ENCODE measurements around the gene CASP7. TPM values are rescaled to one million over a fixed set of nuclear protein-coding genes. Genes with fewer than 3 reads are reported as not detected.

CASP7 gene
- total and polyA plus RNA-seq, 10 of the 15 experiments (the other 5 are each of a cell fraction or from before 2014, with no cell fraction given) = 23.7 to 34.4 (median 28.7) TPM

DNA sequence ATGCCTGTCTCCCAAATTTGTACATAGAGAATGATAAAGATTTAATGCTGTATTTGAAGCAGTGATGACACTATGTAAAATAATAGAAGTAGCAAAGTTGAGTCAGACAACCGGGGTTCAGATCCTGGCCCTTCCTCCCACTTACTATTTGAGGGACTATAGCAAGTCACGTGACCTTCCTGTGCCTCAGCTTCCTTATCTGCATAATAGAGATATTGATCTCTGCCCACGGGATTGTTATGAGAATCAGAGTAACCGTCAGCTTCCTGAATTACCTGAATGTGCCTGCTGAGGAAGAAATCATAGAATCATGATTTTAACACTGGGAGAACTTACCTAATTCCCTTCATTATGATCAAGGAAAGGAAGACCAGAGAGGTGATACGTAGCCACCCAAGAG, 26.9 kb downstream of the CASP7 start (continued):
- TF ChIP-seq STAT3 (IDR thresholded peaks at IDR 0.05; ENCODE audit: low read depth, low read length) (no peak), SREBF1 (IDR thresholded peaks at IDR 0.05; ENCODE audit: low read length) (no peak), TCF12 (IDR thresholded peaks at IDR 0.05; ENCODE audit: low read depth, low read length) (no peak), CEBPB (IDR thresholded peaks at IDR 0.05; ENCODE audit: borderline replicate concordance in 1 of 2, low read depth in 2 of 2, low read length in 2 of 2) (no peak)
- TF ChIP-seq, protein P1, sequence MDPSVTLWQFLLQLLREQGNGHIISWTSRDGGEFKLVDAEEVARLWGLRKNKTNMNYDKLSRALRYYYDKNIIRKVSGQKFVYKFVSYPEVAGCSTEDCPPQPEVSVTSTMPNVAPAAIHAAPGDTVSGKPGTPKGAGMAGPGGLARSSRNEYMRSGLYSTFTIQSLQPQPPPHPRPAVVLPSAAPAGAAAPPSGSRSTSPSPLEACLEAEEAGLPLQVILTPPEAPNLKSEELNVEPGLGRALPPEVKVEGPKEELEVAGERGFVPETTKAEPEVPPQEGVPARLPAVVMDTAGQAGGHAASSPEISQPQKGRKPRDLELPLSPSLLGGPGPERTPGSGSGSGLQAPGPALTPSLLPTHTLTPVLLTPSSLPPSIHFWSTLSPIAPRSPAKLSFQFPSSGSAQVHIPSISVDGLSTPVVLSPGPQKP (IDR thresholded peaks at IDR 0.05; ENCODE audit: low read depth, low read length) = no peak

DNA sequence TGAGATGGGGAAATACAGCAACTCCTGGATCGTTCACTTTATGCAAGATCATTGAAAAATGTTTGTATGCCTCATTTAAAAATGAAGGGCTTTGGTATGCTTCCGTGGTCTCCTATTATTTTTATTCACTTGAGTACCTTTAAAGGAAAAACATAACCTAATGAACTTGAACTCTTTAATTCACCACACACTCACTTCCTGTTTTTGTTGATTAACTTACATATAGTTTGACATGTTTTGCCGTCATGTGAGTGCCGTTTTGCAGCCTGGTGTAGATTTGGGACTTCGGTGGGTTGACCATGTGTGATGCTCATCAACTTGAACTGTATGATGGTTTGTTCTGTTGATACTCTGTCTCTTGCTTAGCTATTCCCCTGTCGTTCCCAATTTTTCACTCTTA, 28.9 kb downstream of the CASP7 start:
- DNase-seq (ENCODE audit: low read depth, low spot score) = no peak
- Histone ChIP-seq H4K20me1 (ENCODE audit: control insufficient read depth, insufficient read depth) (0 out of 2 replicates have a peak, but pooled peaks cover 4% of the 10 kb centered on the region), H3K4me3 (no peak overlapping the region), H3K36me3 (ENCODE audit: control insufficient read depth in 2 of 2, insufficient read depth in 2 of 2, low read length in 1 of 2) (peaks cover 0 to 5% of the 10 kb centered on the region in 2 experiments; a peak in 3 of 4 replicates), H3K79me2 (ENCODE audit: control insufficient read depth, insufficient read depth, low read length) (no peaks in the 10 kb centered on the region), H3K9me3 (replicated peaks; ENCODE audit: control insufficient read depth, insufficient read depth, low read length) (no peaks in the 10 kb centered on the region), H3K9ac (ENCODE audit: control insufficient read depth, insufficient read depth, low read length) (no peak overlapping the region), H2AFZ (ENCODE audit: control insufficient read depth, low read depth, low read length) (no peak overlapping the region), H3K4me2 (ENCODE audit: control insufficient read depth, insufficient read depth) (no peak overlapping the region), H3K27me3 (replicated peaks in 1 of 2; ENCODE audit: control insufficient read depth in 2 of 2, insufficient read depth in 2 of 2, low read length in 1 of 2) (no peaks in the 10 kb centered on the region), H3K27ac (ENCODE audit: control insufficient read depth, insufficient read depth) (no peak overlapping the region), H3K4me1 (ENCODE audit: control insufficient read depth, insufficient read depth, low read length) (peaks cover 6% of the 10 kb centered on the region; the same call in 1 of the 2 replicates)
- 92% methylated on average over 6 of the region's 6 CpGs for WGBS (ENCODE audit: insufficient coverage, insufficient replicate concordance, low lambda C conversion rate, missing lambda C conversion rate)
- ATAC-seq = no peak
- CTCF ChIA-PET = interaction anchor here (3.2 kb wide), 1 partner anchor 29 kb away, joined by 9 read pairs; the partner anchor contains the start of gene CASP7
- BruUV-seq (replicated peaks) = no TSS peak
- SMC1A ChIA-PET (ENCODE audit: uncharacterized antibody, unreplicated experiment) = no interaction called here
- intact Hi-C loops (cut with micrococcal nuclease; ENCODE audit: unreplicated experiment) = loop anchor here (5.0 to 10.0 kb wide), 3 partner anchors 74 to 196 kb away; no protein-coding TSS in a partner anchor
- POLR2A ChIA-PET = no interaction called here
- in situ Hi-C loops (cut with MboI) = loop anchor here (5.0 kb wide), 1 partner anchor 394 kb away; no protein-coding TSS in a partner anchor
- RAD21 ChIA-PET (ENCODE audit: unreplicated experiment) = no interaction called here
- TF ChIP-seq SPI1 (IDR thresholded peaks at IDR 0.05; ENCODE audit: borderline replicate concordance, insufficient read depth, low read depth, low read length) (peak; percentile 22; the same call in 1 of the 2 replicates), ZNF217 (IDR thresholded peaks at IDR 0.05) (no peak), CBX5 (IDR thresholded peaks at IDR 0.05; ENCODE audit: low read depth) (no peak)
- no peak for FAIRE-seq
